SIG-M5 treated with dmso at 0.1 percent for 504 hours (cell line): ENCODE measurements around the gene UQCC3.
A peak's percentile ranks its signal among the peaks of the same experiment; 100 is the strongest.
"Not testable (repeated sequence)": the region's sequence is repeated elsewhere in the genome, so short reads cannot be mapped to it uniquely, and the experiment has no call there.

Source experiments
- DNase-seq: peaks from one replicate; lab custom pipeline; 2025; ENCODE audit not compliant: unreplicated experiment; lab: John Stamatoyannopoulos, UW

Gene UQCC3

DNA sequence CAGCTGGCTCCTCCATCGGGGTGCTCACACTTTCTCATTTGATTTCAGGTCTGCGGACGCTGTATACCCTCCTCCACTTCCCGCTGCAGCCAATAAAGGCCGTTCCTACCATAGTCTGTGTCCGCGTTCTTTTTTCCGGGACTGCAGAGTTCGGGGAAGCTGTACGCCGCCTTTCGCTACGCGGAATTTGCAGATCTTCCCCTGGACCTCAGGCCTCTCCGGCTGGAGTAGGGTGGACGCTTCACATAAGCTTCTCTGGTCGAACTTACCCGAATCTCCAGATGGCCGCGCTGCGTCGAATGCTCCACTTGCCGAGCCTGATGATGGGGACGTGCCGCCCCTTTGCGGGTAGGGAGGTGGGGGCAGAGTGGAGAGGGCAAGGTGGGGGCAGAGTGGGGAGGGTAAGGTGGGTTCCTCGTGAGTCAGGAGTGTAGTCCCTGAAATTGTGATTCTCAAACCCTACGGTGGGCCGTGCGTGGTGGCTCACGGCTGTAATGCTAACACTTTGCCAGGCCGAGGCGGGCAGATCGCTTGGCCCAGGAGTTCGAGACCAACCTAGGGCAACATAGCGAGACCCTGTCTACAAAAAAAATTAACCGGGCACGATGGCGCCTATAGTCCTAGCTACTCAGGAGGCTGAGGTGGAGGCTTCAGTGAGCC lies 5.7 kb upstream of the UQCC3 start:
- peak; percentile 67 for DNase-seq

- no peak for DNase-seq
These were observed 5.1 kb upstream of the UQCC3 start for GRCh38 chr11:62666259-62666926.

DNA sequence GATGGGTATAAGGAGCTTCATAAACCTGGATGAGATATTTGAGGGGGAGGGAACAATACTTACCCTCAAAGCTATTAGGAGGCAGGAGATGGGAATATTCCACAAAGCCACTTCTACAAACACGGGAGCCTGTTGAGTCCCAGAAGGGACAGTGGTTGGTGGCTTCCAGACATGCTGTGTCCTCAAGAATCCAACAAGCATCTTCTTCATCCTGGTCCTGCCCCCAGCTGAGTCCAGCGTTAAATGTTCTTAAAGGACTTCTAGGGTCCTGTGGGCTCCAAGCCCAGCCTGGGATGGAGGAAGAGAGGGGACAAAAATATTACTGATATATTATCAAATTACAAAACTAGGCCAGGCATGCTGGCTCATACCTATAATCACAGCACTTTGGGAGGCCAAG lies 4.0 kb upstream of the UQCC3 start:
- no peak for DNase-seq

DNA sequence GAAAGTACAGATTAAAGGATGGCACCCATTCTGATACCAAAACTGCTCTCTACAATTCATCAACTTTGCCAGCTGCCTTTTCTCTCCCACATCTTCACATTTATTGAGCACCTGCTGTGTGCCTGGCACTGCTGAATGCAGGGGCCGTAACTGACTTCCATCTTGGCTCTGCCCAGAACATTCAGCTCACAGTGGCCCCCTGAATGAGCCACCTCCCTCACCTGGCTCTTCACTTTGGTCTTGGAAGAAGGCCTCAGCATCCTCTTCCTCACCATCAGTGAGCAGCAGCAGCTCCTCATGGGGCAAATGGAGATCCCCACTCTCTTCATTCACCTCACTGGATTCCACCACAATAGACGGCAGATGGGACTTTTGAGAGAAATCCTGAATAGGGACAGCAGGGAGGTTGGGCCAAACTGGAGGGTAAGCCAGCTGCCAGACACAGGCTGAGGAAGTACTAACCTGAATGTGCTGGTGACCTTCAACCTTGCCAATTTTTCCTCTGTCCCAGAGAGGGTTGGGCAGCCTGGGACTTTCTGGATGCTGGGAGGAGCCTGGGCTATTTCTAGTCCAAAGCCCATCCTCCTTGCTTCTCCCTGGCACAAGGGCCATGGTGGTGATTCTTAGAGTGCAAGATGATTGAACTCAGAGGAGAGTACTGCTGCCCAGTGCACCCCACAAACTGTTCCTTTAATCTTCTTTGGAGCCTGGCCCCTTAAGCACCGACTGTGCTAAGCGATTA lies 1.9 kb upstream of the UQCC3 start:
- no peak for DNase-seq

- DNase-seq: peak; percentile 68
These were observed 251 bp upstream of the UQCC3 start for GRCh38 chr11:62671236-62671607.

GRCh38 chr11:62673196-62673525 lies 1.7 kb downstream of the UQCC3 start:
- no peak for DNase-seq

DNA sequence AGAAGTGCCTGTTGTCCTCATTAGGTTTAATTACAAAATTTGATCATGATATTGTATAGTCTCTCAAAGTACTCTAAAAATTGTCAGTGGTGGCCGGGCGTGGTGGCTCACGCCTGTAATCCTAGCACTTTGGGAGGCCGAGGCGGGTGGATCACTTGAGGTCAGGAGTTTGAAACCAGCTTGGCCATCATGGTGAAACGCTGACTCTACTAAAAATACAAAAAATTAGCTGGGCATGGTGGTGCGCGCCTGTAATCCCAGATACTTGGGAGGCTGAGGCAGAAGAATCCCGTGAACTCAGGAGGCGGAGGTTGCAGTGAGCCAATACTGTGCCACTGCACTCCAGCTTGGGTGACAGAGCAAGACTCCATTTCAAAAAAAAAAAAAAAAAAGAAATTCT lies 3.9 kb downstream of the UQCC3 start:
- DNase-seq: not testable (repeated sequence)

DNA sequence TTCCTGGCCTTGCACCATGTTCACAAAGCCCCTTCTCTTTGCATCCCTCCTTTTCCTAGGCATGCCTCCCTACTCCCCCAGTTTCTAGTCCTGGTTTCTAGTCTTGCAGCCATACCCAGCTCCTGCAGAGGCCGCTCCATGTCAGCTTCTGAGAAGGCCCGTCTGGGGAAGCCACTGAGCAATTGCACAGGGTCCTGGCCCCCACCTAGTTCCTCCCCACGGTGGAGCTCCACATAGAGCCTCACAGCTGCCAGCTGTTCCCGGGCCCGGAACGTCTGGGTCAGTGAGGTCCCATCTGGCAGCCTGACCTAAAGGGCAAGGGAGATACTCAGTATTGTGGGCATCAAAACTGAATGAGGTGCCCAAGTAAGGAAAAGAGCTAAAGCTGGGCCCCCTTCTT lies 5.2 kb downstream of the UQCC3 start:
- no peak for DNase-seq

GRCh38 chr11:62677156-62677555 lies 5.7 kb downstream of the UQCC3 start:
- DNase-seq: no peak

GRCh38 chr11:62677714-62678113 lies 6.2 kb downstream of the UQCC3 start:
- no peak for DNase-seq

- no peak for DNase-seq
These were observed 6.9 kb downstream of the UQCC3 start for GRCh38 chr11:62678433-62678769.

GRCh38 chr11:62678770-62679696 lies 7.6 kb downstream of the UQCC3 start, which contains the start of gene UBXN1:
Gene UBXN1, minus strand, starts transcription at chr11:62679073. Its CDS starts 150 bp downstream, at chr11:62678923.
- peak; percentile 89 for DNase-seq

GRCh38 chr11:62680825-62681240 lies 9.4 kb downstream of the UQCC3 start:
- DNase-seq: peak; percentile 71

DNA sequence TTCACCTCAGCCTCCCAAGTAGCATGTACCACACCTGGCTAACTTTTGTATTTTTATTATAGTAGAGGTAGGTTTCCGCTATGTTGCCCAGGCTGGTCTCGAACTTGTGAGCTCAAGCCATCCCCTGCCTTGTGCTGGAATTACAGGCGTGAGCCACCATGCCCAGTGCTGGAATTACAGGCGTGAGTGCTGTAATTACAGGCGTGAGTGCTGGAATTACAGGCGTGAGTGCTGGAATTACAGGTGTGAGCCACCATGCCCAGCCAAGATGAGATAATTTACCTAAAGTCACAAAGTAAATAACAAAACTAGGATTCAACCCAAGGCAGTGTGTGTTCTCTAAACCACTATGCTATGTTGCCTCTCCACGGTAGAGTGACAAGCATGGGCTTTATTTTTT lies 11.0 kb downstream of the UQCC3 start:
- no peak for DNase-seq

DNA sequence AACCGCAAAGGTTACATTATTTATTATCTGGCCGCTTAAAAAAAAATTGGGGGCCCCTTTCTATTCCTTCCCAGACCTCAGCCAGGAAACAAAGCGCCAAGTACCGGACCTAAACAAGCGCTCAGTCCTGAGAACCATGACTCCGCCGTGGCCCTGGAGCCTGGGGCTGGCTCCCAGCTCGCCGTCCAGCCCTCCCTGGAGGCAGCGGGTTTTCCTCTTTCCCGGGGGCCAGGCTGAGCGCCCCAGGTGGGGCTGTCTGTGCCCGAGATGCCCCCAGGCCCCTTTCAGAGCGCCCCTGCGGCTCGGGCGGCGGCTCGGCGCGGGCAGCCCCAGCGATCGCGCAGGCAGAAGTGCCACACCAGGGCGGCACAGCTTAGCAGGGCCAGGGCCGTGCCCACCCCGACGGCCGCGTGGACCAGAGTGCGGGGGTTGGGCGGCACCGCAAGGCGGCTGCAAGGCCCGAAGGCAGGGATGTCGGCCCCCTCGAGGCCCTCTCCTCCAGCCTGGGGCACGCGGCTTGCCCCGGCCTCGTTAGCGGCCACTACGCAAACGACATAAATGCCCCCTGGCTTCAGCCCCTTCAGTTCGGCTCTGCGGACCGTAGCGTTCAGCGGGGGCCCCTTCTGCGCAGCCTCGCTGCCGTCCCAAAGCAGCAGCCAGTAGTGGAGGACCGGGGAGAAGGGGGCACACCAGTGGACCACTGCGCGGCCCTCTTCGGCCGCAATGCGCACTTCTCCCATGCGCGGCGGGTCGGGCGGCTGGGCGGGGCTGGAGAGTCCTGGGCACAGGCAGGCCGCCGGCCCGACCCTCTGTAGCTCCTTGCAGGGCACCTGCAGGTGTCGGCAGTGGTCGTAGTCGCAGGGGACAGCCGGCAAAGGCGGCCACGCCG lies 16.3 kb downstream of the UQCC3 start:
- DNase-seq: no peak

- DNase-seq: no peak
These were observed 17.0 kb downstream of the UQCC3 start for GRCh38 chr11:62688491-62688890.

GRCh38 chr11:62689421-62690183 lies 18.1 kb downstream of the UQCC3 start, which contains the start of gene LRRN4CL:
Gene LRRN4CL, minus strand, starts transcription at chr11:62689530. Its CDS starts 1,022 bp downstream, at chr11:62688508.
- DNase-seq: no peak

- DNase-seq: not testable (repeated sequence)
These were observed 22.2 kb downstream of the UQCC3 start for GRCh38 chr11:62693624-62694023.

GRCh38 chr11:62694455-62695167 lies 23.1 kb downstream of the UQCC3 start:
- peak; percentile 68 for DNase-seq
